Psoas muscle (tissue), 8 donors: ENCODE measurements around the gene PSORS1C2. TPM values are rescaled to one million over a fixed set of nuclear protein-coding genes. Genes with fewer than 3 reads are reported as not detected.

Experiments
- ATAC-seq, 4 donors: fragments of 200-7000 bp; cut with Tn5 transposase; one replicate each; pipeline ENCODE4 v1.9.1; 2020; ENCODE audit warnings: moderate library complexity in 3 of 4, mild to moderate bottlenecking in 2 of 4
- DNase-seq, 2 donors: peaks; one replicate each; pipeline ENCODE4 v3.0.0-alpha.2; 2020
- H3K27ac ChIP-seq: fragments of 200-600 bp; one replicate; pipeline ENCODE4 v1.8.0; 2022
- H3K27me3 ChIP-seq, 3 donors: fragments of 200-600 bp in 1 of 3; one replicate each; pipeline versions ENCODE4 v1.6.1 to v1.8.0; 2013 to 2022; ENCODE audit warnings: low read length in 2 of 3, mild to moderate bottlenecking in 2 of 3, moderate library complexity in 1 of 3; ENCODE audit not compliant: insufficient read depth in 3 of 3
- H3K36me3 ChIP-seq, 2 donors: fragments of 200-600 bp in 1 of 2; one replicate each; pipeline versions ENCODE4 v1.6.1 to v1.8.0; 2013 to 2022; ENCODE audit warnings: low read depth in 1 of 2, mild to moderate bottlenecking in 1 of 2, moderate library complexity in 1 of 2; ENCODE audit not compliant: insufficient read depth in 1 of 2
- H3K4me1 ChIP-seq: fragments of 200-600 bp; one replicate; pipeline ENCODE4 v1.8.0; 2022
- H3K4me3 ChIP-seq: fragments of 200-600 bp; one replicate; pipeline ENCODE4 v1.8.0; 2022; ENCODE audit warnings: mild to moderate bottlenecking
- H3K9me3 ChIP-seq: fragments of 200-600 bp; one replicate; pipeline ENCODE4 v1.8.0; 2022
- WGBS, 3 donors: extraction: QIAGEN DNeasy Blood & Tissue Kit; methylation state at CpG; one replicate each; pipeline versions ENCODE4 v1.1.6 to v1.1.7; 2013; 5-methylcytosine and 5-hydroxymethylcytosine counted together
- intact Hi-C, 2 donors: fragments of 100-400 bp; cut with DNase I; formaldehyde crosslinking; loops; one replicate each; pipeline versions ENCODE4 v1.11.0 to v1.14.2; 2022
- polyA plus RNA-seq, 3 donors: library from polyadenylated mRNA; stranded (reverse); fragments of 200-250 nt; gene quantifications; one replicate each; pipeline ENCODE4 v1.2.3, GENCODE V29; 2013
- total RNA-seq, 4 donors: library from RNA; stranded (reverse); fragmentation: NEBNext Ultra II Directional in 2 of 4; extraction: Animal tissue kit (Norgen Biotek cat#: 25700) in 2 of 4; gene quantifications; one replicate each; pipeline versions ENCODE4 v1.2.1 to v1.2.4, GENCODE V29; 2021 to 2023
- TF ChIP-seq, protein P1 (sequence below): fragments of 200-600 bp; IDR thresholded peaks from one replicate; pipeline ENCODE4 v1.8.0; 2022; ENCODE audit warnings: antibody characterized with exemption
- donor health status: healthy with polysubstance abuse.
- donor health status: DM: no; HTN: no; CAD: no; lungs with moderate emphysema.
- donor health status: Bipolar disorder and iron deficiency.
- donor health status: healthy.
- donor health status: DM: yes; HTN: yes; CAD: no.
- donor health status: DM: no; HTN: no; CAD: no.
- donor health status: DM: no; HTN: no; CAD: no.
- donor health status: DM: yes; HTN: yes; CAD: no.

The PSORS1C2 gene
- total and polyA plus RNA-seq, 7 donors = not detected

- 80 to 91% (median 87%) methylated on average over 5 of the region's 5 CpGs for WGBS, 3 donors
- peaks cover 9% of the 10 kb centered on the region for H3K4me1 ChIP-seq
- no peak overlapping the region for H3K4me3 ChIP-seq
- no peak overlapping the region for H3K27ac ChIP-seq
- no peaks in the 10 kb centered on the region for H3K27me3 ChIP-seq
- H3K36me3 ChIP-seq = no peaks in the 10 kb centered on the region
- TF ChIP-seq, protein P1, sequence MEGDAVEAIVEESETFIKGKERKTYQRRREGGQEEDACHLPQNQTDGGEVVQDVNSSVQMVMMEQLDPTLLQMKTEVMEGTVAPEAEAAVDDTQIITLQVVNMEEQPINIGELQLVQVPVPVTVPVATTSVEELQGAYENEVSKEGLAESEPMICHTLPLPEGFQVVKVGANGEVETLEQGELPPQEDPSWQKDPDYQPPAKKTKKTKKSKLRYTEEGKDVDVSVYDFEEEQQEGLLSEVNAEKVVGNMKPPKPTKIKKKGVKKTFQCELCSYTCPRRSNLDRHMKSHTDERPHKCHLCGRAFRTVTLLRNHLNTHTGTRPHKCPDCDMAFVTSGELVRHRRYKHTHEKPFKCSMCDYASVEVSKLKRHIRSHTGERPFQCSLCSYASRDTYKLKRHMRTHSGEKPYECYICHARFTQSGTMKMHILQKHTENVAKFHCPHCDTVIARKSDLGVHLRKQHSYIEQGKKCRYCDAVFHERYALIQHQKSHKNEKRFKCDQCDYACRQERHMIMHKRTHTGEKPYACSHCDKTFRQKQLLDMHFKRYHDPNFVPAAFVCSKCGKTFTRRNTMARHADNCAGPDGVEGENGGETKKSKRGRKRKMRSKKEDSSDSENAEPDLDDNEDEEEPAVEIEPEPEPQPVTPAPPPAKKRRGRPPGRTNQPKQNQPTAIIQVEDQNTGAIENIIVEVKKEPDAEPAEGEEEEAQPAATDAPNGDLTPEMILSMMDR = no peak
- ATAC-seq (no peak), DNase-seq (no peak)
- intact Hi-C loops = no loop called here
- no peaks in the 10 kb centered on the region for H3K9me3 ChIP-seq
Observed at GRCh38 chr6:31096656-31097055, 42.2 kb downstream of the PSORS1C2 start.

- Histone ChIP-seq H3K4me1 (peaks cover 9% of the 10 kb centered on the region), H3K27ac (no peak overlapping the region), H3K4me3 (no peak overlapping the region), H3K36me3 (no peaks in the 10 kb centered on the region), H3K9me3 (no peaks in the 10 kb centered on the region), H3K27me3 (no peaks in the 10 kb centered on the region)
- TF ChIP-seq, protein P1 = no peak
- ATAC-seq (no peak), DNase-seq (no peak)
- WGBS, 3 donors = 75 to 85% (median 82%) methylated on average over 3 of the region's 3 CpGs
- intact Hi-C loops = no loop called here
Observed at GRCh38 chr6:31096215-31096614, 42.7 kb downstream of the PSORS1C2 start.

GRCh38 chr6:31094389-31094881, 44.4 kb downstream of the PSORS1C2 start:
- peak in 3 of 4 donors; percentile 8 to 44 (median 37) for ATAC-seq
- Histone ChIP-seq H3K4me1 (peaks cover 9% of the 10 kb centered on the region), H3K27me3 (no peaks in the 10 kb centered on the region), H3K4me3 (no peak overlapping the region), H3K36me3 (no peaks in the 10 kb centered on the region), H3K27ac (no peak overlapping the region), H3K9me3 (no peaks in the 10 kb centered on the region)
- no peak for DNase-seq
- 49 to 60% (median 56%) methylated on average over 3 of the region's 3 CpGs for WGBS, 3 donors
- TF ChIP-seq, protein P1 = no peak
- intact Hi-C loops = no loop called here

DNA sequence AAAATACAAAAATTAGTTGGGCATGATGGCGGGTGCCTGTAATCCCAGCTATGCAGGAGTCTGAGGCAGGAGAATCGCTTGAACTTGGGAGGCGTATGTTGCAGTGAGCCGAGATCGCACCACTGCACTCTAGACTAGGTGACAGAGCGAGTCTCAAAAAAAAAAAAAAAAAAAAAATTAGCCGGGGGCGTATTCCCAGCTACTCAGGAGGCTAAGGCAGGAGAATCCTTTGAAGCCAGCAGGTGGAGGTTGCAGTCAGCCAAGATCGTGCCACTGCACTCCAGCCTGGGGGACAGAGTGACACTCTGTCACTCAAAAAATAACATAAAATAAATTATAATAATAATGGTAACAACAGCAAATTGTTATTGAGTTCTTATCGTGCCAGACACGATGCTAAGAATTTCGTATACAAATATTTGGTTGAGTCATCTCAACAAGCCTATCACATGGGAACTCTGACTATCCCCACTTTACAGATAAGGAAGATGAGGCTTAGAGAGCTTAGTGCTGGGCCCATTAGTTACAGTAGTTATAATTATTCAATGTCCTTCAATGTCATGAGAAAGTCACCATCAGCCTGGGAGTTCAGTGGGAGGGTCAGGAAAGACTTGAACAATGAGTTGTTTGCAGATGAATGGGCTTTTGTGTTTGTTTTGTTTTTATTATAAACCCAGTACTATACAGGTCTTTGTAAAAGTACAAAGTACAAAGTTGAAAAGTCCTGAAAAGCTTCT, 45.9 kb downstream of the PSORS1C2 start:
- intact Hi-C loops = no loop called here
- H3K4me1 ChIP-seq = peaks cover 9% of the 10 kb centered on the region
- ATAC-seq = no peak
- 92 to 94% (median 92%) methylated on average over 11 to 12 of the region's 12 CpGs for WGBS, 3 donors
- H3K27ac ChIP-seq = no peak overlapping the region
- no peaks in the 10 kb centered on the region for H3K9me3 ChIP-seq
- H3K4me3 ChIP-seq = no peak overlapping the region
- DNase-seq = no peak
- no peaks in the 10 kb centered on the region for H3K36me3 ChIP-seq
- TF ChIP-seq, protein P1 = no peak
- H3K27me3 ChIP-seq = no peaks in the 10 kb centered on the region

- TF ChIP-seq, protein P1 = no peak
- WGBS, 3 donors = 90 to 95% (median 92%) methylated on average over 2 of the region's 2 CpGs
- no peak overlapping the region for H3K27ac ChIP-seq
- peaks cover 11% of the 10 kb centered on the region for H3K4me1 ChIP-seq
- no peak for DNase-seq
- H3K36me3 ChIP-seq = no peaks in the 10 kb centered on the region
- no peak overlapping the region for H3K4me3 ChIP-seq
- intact Hi-C loops = no loop called here
- H3K27me3 ChIP-seq = no peaks in the 10 kb centered on the region
- ATAC-seq = no peak
- H3K9me3 ChIP-seq = no peaks in the 10 kb centered on the region
Observed at GRCh38 chr6:31092238-31092637, 46.6 kb downstream of the PSORS1C2 start.
